HepG2 (cell line): ENCODE results near the gene MYCBPAP. TPM values are rescaled to one million over a fixed set of nuclear protein-coding genes. Genes with fewer than 3 reads are reported as not detected.

Experiments
- EP300 ChIP-seq, 3 experiments: sonication (generic) in 1 of 3; formaldehyde crosslinking in 1 of 3; IDR thresholded peaks; 2 replicates each; pipeline versions ENCODE4 v1.5.1 to v1.6.1; 2011 to 2020; ENCODE audit warnings: low read depth in 2 of 3, low read length in 2 of 3, borderline replicate concordance in 1 of 3, improper control_type of control experiment in 1 of 3, mild to moderate bottlenecking in 1 of 3, missing genetic modification reagents in 1 of 3, moderate library complexity in 1 of 3
- FOSL1 ChIP-seq: sonication (generic); formaldehyde crosslinking; IDR thresholded peaks from 2 replicates; pipeline ENCODE4 v1.9.0; 2021; ENCODE audit warnings: missing genetic modification reagents, borderline replicate concordance
- FOXA3 ChIP-seq: IDR thresholded peaks from 2 replicates; pipeline ENCODE4 v1.6.1; 2016; ENCODE audit warnings: missing genetic modification reagents, missing compliant biosample characterization
- NCOA5 ChIP-seq: sonication (generic); formaldehyde crosslinking; IDR thresholded peaks from 2 replicates; pipeline ENCODE4 v1.4.0; 2020; ENCODE audit warnings: missing genetic modification reagents
- POLR2A ChIP-seq, 2 experiments: IDR thresholded peaks; 2 replicates each; pipeline ENCODE4 v1.6.1; 2011; ENCODE audit warnings: low read depth in 2 of 2, low read length in 2 of 2, mild to moderate bottlenecking in 1 of 2, moderate library complexity in 1 of 2; ENCODE audit not compliant: insufficient read depth in 1 of 2
- SP1 ChIP-seq, 2 experiments: fragments of 450-650 bp in 1 of 2; sonication (generic) in 1 of 2; formaldehyde crosslinking in 1 of 2; IDR thresholded peaks; 2 replicates each; pipeline versions ENCODE4 v1.4.0 to v1.6.1; 2016 to 2020; ENCODE audit warnings: missing genetic modification reagents in 1 of 2
- SPEN ChIP-seq: sonication (generic); formaldehyde crosslinking; IDR thresholded peaks from 2 replicates; pipeline ENCODE4 v1.5.1; 2020; ENCODE audit warnings: low read depth, mild to moderate bottlenecking, missing genetic modification reagents
- SRY ChIP-seq: sonication (generic); formaldehyde crosslinking; IDR thresholded peaks from 2 replicates; pipeline ENCODE4 v1.8.0; 2022; ENCODE audit warnings: mild to moderate bottlenecking, missing genetic modification reagents
- YY1 ChIP-seq: IDR thresholded peaks from 2 replicates; pipeline ENCODE4 v1.6.1; 2011; ENCODE audit warnings: low read length, low read depth, moderate library complexity, mild to moderate bottlenecking; ENCODE audit not compliant: insufficient read depth, insufficient replicate concordance
- ZNF333 ChIP-seq: sonication (generic); formaldehyde crosslinking; IDR thresholded peaks from 2 replicates; pipeline ENCODE4 v1.4.0; 2020; ENCODE audit warnings: mild to moderate bottlenecking, missing genetic modification reagents, borderline replicate concordance
- ZNF501 ChIP-seq: sonication (generic); formaldehyde crosslinking; IDR thresholded peaks from 2 replicates; pipeline ENCODE4 v1.5.1; 2020; ENCODE audit warnings: mild to moderate bottlenecking, moderate library complexity, missing genetic modification reagents
- polyA plus RNA-seq, 8 experiments: library from polyadenylated mRNA; depleted of rRNA in 3 of 8; stranded (reverse) in 7 of 8; unstranded in 1 of 8; fragments of >200 nt; fragmentation: Illumina TruSeq in 4 of 8; extraction: Trizol in 4 of 8; gene quantifications; 2 replicates each; pipeline versions ENCODE4 v1.2.1 to v1.2.3, GENCODE V29; 2011 to 2016; ENCODE audit warnings: low read depth in 4 of 8, missing spikeins in 1 of 8, mixed read lengths in 1 of 8; ENCODE audit not compliant: insufficient read depth in 1 of 8
- total RNA-seq, 5 experiments: library from RNA; depleted of rRNA; stranded (reverse); fragments of >200 nt; fragmentation: Illumina TruSeq; extraction: Trizol; gene quantifications; 2 replicates each; pipeline ENCODE4 v1.2.3, GENCODE V29; 2016; ENCODE audit warnings: low read depth in 1 of 5
- TF ChIP-seq, protein P1 (sequence below): sonication (generic); formaldehyde crosslinking; IDR thresholded peaks from 2 replicates; pipeline ENCODE4 v1.5.1; 2020; ENCODE audit warnings: mild to moderate bottlenecking, moderate library complexity, missing genetic modification reagents
- TF ChIP-seq, protein P2 (sequence below): sonication (generic); formaldehyde crosslinking; IDR thresholded peaks from 2 replicates; pipeline ENCODE4 v1.4.0; 2020; ENCODE audit warnings: low read depth, mild to moderate bottlenecking, missing genetic modification reagents
- TF ChIP-seq, protein P3 (sequence below): sonication (generic); formaldehyde crosslinking; IDR thresholded peaks from 2 replicates; pipeline ENCODE4 v1.4.0; 2020; ENCODE audit warnings: missing genetic modification reagents
- TF ChIP-seq, protein P4 (sequence below): sonication (generic); formaldehyde crosslinking; IDR thresholded peaks from 2 replicates; pipeline ENCODE4 v1.8.0; 2022; ENCODE audit warnings: mild to moderate bottlenecking, missing genetic modification reagents; ENCODE audit not compliant: insufficient replicate concordance
- TF ChIP-seq, protein P5 (sequence below): sonication (generic); formaldehyde crosslinking; IDR thresholded peaks from 2 replicates; pipeline ENCODE4 v1.4.0; 2020; ENCODE audit warnings: missing genetic modification reagents

MYCBPAP gene
- total and polyA plus RNA-seq, 2 of the 13 experiments (the other 11 are each of a cell fraction or from before 2014, with no cell fraction given) = 0.22 to 0.24 TPM

DNA sequence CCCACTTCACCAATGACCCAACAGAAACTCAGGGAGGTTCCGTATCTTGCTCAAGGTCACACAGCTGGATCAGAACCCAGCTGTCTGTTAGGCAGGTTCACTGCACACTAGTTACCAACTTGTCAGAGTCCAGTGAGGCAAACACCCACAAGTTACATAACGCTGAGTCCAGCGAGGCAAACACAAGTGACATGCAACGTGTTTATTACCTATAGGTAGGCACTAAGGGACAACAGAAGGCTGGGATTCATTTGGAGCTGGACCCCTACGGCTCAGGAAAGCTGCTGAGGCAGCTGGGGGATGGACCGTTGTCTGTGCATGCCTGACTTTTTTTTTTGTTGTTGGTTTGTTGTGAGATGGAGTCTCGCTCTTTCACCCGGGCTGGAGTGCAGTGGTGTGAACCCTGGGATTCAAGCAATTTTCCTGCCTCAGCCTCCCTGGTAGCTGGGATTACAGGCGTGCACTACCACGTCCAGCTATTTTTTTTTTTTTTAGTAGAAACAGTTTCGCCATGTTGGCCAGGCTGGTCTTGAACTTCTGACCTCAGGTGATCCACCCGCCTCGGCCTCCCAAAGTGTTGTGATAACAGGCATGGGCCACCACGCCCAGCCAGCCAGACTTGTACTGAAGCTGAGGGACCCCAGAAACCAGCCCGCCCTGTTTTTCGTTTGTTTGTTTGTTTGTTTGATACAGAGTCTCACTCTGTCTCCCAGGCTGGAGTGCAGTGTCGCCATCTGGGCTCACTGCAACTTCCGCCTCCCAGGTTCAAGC lies 31.5 kb upstream of the MYCBPAP start (continued):
- TF ChIP-seq, protein P1, sequence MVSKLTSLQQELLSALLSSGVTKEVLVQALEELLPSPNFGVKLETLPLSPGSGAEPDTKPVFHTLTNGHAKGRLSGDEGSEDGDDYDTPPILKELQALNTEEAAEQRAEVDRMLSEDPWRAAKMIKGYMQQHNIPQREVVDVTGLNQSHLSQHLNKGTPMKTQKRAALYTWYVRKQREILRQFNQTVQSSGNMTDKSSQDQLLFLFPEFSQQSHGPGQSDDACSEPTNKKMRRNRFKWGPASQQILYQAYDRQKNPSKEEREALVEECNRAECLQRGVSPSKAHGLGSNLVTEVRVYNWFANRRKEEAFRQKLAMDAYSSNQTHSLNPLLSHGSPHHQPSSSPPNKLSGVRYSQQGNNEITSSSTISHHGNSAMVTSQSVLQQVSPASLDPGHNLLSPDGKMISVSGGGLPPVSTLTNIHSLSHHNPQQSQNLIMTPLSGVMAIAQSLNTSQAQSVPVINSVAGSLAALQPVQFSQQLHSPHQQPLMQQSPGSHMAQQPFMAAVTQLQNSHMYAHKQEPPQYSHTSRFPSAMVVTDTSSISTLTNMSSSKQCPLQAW = peak; percentile 43; the same call in 1 of the 2 replicates
- TF ChIP-seq, protein P2, sequence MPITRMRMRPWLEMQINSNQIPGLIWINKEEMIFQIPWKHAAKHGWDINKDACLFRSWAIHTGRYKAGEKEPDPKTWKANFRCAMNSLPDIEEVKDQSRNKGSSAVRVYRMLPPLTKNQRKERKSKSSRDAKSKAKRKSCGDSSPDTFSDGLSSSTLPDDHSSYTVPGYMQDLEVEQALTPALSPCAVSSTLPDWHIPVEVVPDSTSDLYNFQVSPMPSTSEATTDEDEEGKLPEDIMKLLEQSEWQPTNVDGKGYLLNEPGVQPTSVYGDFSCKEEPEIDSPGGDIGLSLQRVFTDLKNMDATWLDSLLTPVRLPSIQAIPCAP = no peak
- TF ChIP-seq EP300 (IDR thresholded peaks at IDR 0.05; ENCODE audit: low read depth in 2 of 2, low read length in 2 of 2) (0 out of 4 replicates have a peak, but pooled peaks of 1 of the 2 experiments have one; percentile 22), EP300 (CRISPR knock-in tag; IDR thresholded peaks at IDR 0.05; ENCODE audit: borderline replicate concordance) (no peak), SPEN (CRISPR knock-in tag) (peak; percentile 60), ZNF501 (CRISPR knock-in tag) (peak; percentile 35; the same call in 1 of the 2 replicates), FOSL1 (no peak), YY1 (no peak), SRY (CRISPR knock-in tag) (no peak), POLR2A (IDR thresholded peaks at IDR 0.05; ENCODE audit: insufficient read depth in 1 of 2, low read depth in 2 of 2, low read length in 2 of 2) (peak in 1 of 2 experiments; percentile 32; a peak in 1 of 4 replicates), SP1 (IDR thresholded peaks at IDR 0.05) (no peak), SP1 (CRISPR knock-in tag; IDR thresholded peaks at IDR 0.05) (no peak), FOXA3 (peak; percentile 23; the same call in 1 of the 2 replicates), NCOA5 (CRISPR knock-in tag) (no peak), ZNF333 (CRISPR knock-in tag) (no peak)
- TF ChIP-seq, protein P3, sequence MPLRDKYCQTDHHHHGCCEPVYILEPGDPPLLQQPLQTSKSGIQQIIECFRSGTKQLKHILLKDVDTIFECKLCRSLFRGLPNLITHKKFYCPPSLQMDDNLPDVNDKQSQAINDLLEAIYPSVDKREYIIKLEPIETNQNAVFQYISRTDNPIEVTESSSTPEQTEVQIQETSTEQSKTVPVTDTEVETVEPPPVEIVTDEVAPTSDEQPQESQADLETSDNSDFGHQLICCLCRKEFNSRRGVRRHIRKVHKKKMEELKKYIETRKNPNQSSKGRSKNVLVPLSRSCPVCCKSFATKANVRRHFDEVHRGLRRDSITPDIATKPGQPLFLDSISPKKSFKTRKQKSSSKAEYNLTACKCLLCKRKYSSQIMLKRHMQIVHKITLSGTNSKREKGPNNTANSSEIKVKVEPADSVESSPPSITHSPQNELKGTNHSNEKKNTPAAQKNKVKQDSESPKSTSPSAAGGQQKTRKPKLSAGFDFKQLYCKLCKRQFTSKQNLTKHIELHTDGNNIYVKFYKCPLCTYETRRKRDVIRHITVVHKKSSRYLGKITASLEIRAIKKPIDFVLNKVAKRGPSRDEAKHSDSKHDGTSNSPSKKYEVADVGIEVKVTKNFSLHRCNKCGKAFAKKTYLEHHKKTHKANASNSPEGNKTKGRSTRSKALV = no peak
- TF ChIP-seq, protein P4, sequence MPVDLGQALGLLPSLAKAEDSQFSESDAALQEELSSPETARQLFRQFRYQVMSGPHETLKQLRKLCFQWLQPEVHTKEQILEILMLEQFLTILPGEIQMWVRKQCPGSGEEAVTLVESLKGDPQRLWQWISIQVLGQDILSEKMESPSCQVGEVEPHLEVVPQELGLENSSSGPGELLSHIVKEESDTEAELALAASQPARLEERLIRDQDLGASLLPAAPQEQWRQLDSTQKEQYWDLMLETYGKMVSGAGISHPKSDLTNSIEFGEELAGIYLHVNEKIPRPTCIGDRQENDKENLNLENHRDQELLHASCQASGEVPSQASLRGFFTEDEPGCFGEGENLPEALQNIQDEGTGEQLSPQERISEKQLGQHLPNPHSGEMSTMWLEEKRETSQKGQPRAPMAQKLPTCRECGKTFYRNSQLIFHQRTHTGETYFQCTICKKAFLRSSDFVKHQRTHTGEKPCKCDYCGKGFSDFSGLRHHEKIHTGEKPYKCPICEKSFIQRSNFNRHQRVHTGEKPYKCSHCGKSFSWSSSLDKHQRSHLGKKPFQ (CRISPR knock-in tag) = no peak
- TF ChIP-seq, protein P5, sequence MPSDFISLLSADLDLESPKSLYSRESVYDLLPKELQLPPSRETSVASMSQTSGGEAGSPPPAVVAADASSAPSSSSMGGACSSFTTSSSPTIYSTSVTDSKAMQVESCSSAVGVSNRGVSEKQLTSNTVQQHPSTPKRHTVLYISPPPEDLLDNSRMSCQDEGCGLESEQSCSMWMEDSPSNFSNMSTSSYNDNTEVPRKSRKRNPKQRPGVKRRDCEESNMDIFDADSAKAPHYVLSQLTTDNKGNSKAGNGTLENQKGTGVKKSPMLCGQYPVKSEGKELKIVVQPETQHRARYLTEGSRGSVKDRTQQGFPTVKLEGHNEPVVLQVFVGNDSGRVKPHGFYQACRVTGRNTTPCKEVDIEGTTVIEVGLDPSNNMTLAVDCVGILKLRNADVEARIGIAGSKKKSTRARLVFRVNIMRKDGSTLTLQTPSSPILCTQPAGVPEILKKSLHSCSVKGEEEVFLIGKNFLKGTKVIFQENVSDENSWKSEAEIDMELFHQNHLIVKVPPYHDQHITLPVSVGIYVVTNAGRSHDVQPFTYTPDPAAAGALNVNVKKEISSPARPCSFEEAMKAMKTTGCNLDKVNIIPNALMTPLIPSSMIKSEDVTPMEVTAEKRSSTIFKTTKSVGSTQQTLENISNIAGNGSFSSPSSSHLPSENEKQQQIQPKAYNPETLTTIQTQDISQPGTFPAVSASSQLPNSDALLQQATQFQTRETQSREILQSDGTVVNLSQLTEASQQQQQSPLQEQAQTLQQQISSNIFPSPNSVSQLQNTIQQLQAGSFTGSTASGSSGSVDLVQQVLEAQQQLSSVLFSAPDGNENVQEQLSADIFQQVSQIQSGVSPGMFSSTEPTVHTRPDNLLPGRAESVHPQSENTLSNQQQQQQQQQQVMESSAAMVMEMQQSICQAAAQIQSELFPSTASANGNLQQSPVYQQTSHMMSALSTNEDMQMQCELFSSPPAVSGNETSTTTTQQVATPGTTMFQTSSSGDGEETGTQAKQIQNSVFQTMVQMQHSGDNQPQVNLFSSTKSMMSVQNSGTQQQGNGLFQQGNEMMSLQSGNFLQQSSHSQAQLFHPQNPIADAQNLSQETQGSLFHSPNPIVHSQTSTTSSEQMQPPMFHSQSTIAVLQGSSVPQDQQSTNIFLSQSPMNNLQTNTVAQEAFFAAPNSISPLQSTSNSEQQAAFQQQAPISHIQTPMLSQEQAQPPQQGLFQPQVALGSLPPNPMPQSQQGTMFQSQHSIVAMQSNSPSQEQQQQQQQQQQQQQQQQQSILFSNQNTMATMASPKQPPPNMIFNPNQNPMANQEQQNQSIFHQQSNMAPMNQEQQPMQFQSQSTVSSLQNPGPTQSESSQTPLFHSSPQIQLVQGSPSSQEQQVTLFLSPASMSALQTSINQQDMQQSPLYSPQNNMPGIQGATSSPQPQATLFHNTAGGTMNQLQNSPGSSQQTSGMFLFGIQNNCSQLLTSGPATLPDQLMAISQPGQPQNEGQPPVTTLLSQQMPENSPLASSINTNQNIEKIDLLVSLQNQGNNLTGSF (CRISPR knock-in tag) = no peak
